ENCODE results near the gene TSC2.

TSC2 gene

GRCh38 chr16:2054543-2055245, 6.9 kb downstream of the TSC2 start:
- Histone ChIP-seq H3K9me3 (ENCODE audit: control extremely low read depth in 1 of 5, control insufficient read depth in 4 of 5, insufficient read depth in 2 of 5, low read depth in 1 of 5, low read length in 4 of 5) (no peaks in the 10 kb centered on the region), H3K4me1 (ENCODE audit: control extremely low read depth in 1 of 4, control insufficient read depth in 4 of 4, insufficient read depth in 4 of 4, low read length in 3 of 4) (no peaks in the 10 kb centered on the region), H3K4me3 (ENCODE audit: control insufficient read depth in 1 of 7, extremely low read depth in 1 of 7, insufficient read depth in 4 of 7, low read depth in 2 of 7, low read length in 6 of 7) (no peak overlapping the region), H3K27ac (ENCODE audit: insufficient read depth in 1 of 2, low read depth in 1 of 2, low read length in 2 of 2, poor library complexity in 1 of 2, severe bottlenecking in 2 of 2) (no peak overlapping the region), H3K27me3 (replicated peaks in 2 of 5; ENCODE audit: control insufficient read depth in 4 of 5, insufficient read depth in 5 of 5, low read length in 4 of 5) (no peaks in the 10 kb centered on the region), H3K36me3 (ENCODE audit: control insufficient read depth in 4 of 4, insufficient read depth in 4 of 4, low read length in 3 of 4) (peaks cover 15 to 64% (median 47%) of the 10 kb centered on the region in 4 experiments)
- POLR2A ChIA-PET, result no interaction called here
- DNase-seq, result no peak
- WGBS (ENCODE audit: insufficient coverage), result 96% methylated on average over 29 of the region's 29 CpGs
- CTCF ChIA-PET, result interaction anchor here (1.1 to 1.8 kb wide), 4 partner anchors 28 to 34 kb away, joined by 3 to 5 read pairs (median 4); no protein-coding TSS in a partner anchor

- POLR2A ChIA-PET, result interaction anchor here (1.5 kb wide), 1 partner anchor 8 kb away, joined by 4 read pairs; the partner anchor contains the start of genes NTHL1 and TSC2
- DNase-seq, result peak in 2 of 3 donors; percentile 15 to 25
- H3K4me1 ChIP-seq (ENCODE audit: control extremely low read depth in 1 of 4, control insufficient read depth in 4 of 4, insufficient read depth in 4 of 4, low read length in 3 of 4), result no peaks in the 10 kb centered on the region
- peaks cover 15 to 69% (median 50%) of the 10 kb centered on the region in 4 experiments for H3K36me3 ChIP-seq (ENCODE audit: control insufficient read depth in 4 of 4, insufficient read depth in 4 of 4, low read length in 3 of 4)
- no peaks in the 10 kb centered on the region for H3K27me3 ChIP-seq (replicated peaks in 2 of 5; ENCODE audit: control insufficient read depth in 4 of 5, insufficient read depth in 5 of 5, low read length in 4 of 5)
- H3K4me3 ChIP-seq (ENCODE audit: control insufficient read depth in 1 of 7, extremely low read depth in 1 of 7, insufficient read depth in 4 of 7, low read depth in 2 of 7, low read length in 6 of 7), result no peak overlapping the region
- CTCF ChIA-PET, result interaction anchor here (1.0 to 2.0 kb wide), 10 partner anchors 11 to 52 kb away, joined by 3 to 5 read pairs (median 5); no protein-coding TSS in a partner anchor
- 93% methylated on average over 15 of the region's 15 CpGs for whole genome bisulfite sequencing (ENCODE audit: insufficient coverage)
- no peaks in the 10 kb centered on the region for H3K9me3 ChIP-seq (ENCODE audit: control extremely low read depth in 1 of 5, control insufficient read depth in 4 of 5, insufficient read depth in 2 of 5, low read depth in 1 of 5, low read length in 4 of 5)
- no peak overlapping the region for H3K27ac ChIP-seq (ENCODE audit: insufficient read depth in 1 of 2, low read depth in 1 of 2, low read length in 2 of 2, poor library complexity in 1 of 2, severe bottlenecking in 2 of 2)
These were observed 8.3 kb downstream of the TSC2 start for GRCh38 chr16:2056077-2056476.

- Histone ChIP-seq H3K9me3 (ENCODE audit: control extremely low read depth in 1 of 5, control insufficient read depth in 4 of 5, insufficient read depth in 2 of 5, low read depth in 1 of 5, low read length in 4 of 5) (no peaks in the 10 kb centered on the region), H3K27ac (ENCODE audit: insufficient read depth in 1 of 2, low read depth in 1 of 2, low read length in 2 of 2, poor library complexity in 1 of 2, severe bottlenecking in 2 of 2) (no peak overlapping the region), H3K4me1 (ENCODE audit: control extremely low read depth in 1 of 4, control insufficient read depth in 4 of 4, insufficient read depth in 4 of 4, low read length in 3 of 4) (no peaks in the 10 kb centered on the region), H3K4me3 (ENCODE audit: control insufficient read depth in 1 of 7, extremely low read depth in 1 of 7, insufficient read depth in 4 of 7, low read depth in 2 of 7, low read length in 6 of 7) (no peak overlapping the region), H3K36me3 (ENCODE audit: control insufficient read depth in 4 of 4, insufficient read depth in 4 of 4, low read length in 3 of 4) (peaks cover 15 to 67% (median 48%) of the 10 kb centered on the region in 4 experiments), H3K27me3 (replicated peaks in 2 of 5; ENCODE audit: control insufficient read depth in 4 of 5, insufficient read depth in 5 of 5, low read length in 4 of 5) (no peaks in the 10 kb centered on the region)
- peak in 1 of 3 donors; percentile 14 for DNase-seq
- 97% methylated on average over 14 of the region's 19 CpGs for WGBS (ENCODE audit: insufficient coverage)
- CTCF ChIA-PET, result interaction anchor here (1.1 to 2.0 kb wide), 6 partner anchors 15 to 53 kb away, joined by 3 to 5 read pairs (median 5); no protein-coding TSS in a partner anchor
- POLR2A ChIA-PET, result interaction anchor here (0.9 to 1.5 kb wide), 2 partner anchors 9 to 182 kb away, joined by 3 to 4 read pairs; partner anchors contain the start of genes NTHL1 and TSC2
These were observed 9.1 kb downstream of the TSC2 start for GRCh38 chr16:2056681-2057407.

GRCh38 chr16:2057438-2057837, 9.7 kb downstream of the TSC2 start:
- peaks cover 17 to 67% (median 46%) of the 10 kb centered on the region in 4 experiments for H3K36me3 ChIP-seq (ENCODE audit: control insufficient read depth in 4 of 4, insufficient read depth in 4 of 4, low read length in 3 of 4)
- 96% methylated on average over 7 of the region's 10 CpGs for WGBS (ENCODE audit: insufficient coverage)
- H3K4me3 ChIP-seq (ENCODE audit: control insufficient read depth in 1 of 7, extremely low read depth in 1 of 7, insufficient read depth in 4 of 7, low read depth in 2 of 7, low read length in 6 of 7), result no peak overlapping the region
- H3K27me3 ChIP-seq (replicated peaks in 2 of 5; ENCODE audit: control insufficient read depth in 4 of 5, insufficient read depth in 5 of 5, low read length in 4 of 5), result no peaks in the 10 kb centered on the region
- DNase-seq, result no peak
- POLR2A ChIA-PET, result interaction anchor here (0.9 to 1.5 kb wide), 2 partner anchors 10 to 181 kb away, joined by 3 to 4 read pairs; partner anchors contain the start of genes NTHL1 and TSC2
- no peaks in the 10 kb centered on the region for H3K4me1 ChIP-seq (ENCODE audit: control extremely low read depth in 1 of 4, control insufficient read depth in 4 of 4, insufficient read depth in 4 of 4, low read length in 3 of 4)
- CTCF ChIA-PET, result interaction anchor here (1.1 to 2.0 kb wide), 5 partner anchors 22 to 54 kb away, joined by 3 to 5 read pairs (median 5); no protein-coding TSS in a partner anchor
- no peak overlapping the region for H3K27ac ChIP-seq (ENCODE audit: insufficient read depth in 1 of 2, low read depth in 1 of 2, low read length in 2 of 2, poor library complexity in 1 of 2, severe bottlenecking in 2 of 2)
- no peaks in the 10 kb centered on the region for H3K9me3 ChIP-seq (ENCODE audit: control extremely low read depth in 1 of 5, control insufficient read depth in 4 of 5, insufficient read depth in 2 of 5, low read depth in 1 of 5, low read length in 4 of 5)

- H3K9me3 ChIP-seq (ENCODE audit: control extremely low read depth in 1 of 5, control insufficient read depth in 4 of 5, insufficient read depth in 2 of 5, low read depth in 1 of 5, low read length in 4 of 5), result no peaks in the 10 kb centered on the region
- 93% methylated on average over 13 of the region's 13 CpGs for WGBS (ENCODE audit: insufficient coverage)
- H3K27me3 ChIP-seq (replicated peaks in 2 of 5; ENCODE audit: control insufficient read depth in 4 of 5, insufficient read depth in 5 of 5, low read length in 4 of 5), result no peaks in the 10 kb centered on the region
- H3K27ac ChIP-seq (ENCODE audit: insufficient read depth in 1 of 2, low read depth in 1 of 2, low read length in 2 of 2, poor library complexity in 1 of 2, severe bottlenecking in 2 of 2), result no peak overlapping the region
- H3K4me1 ChIP-seq (ENCODE audit: control extremely low read depth in 1 of 4, control insufficient read depth in 4 of 4, insufficient read depth in 4 of 4, low read length in 3 of 4), result no peaks in the 10 kb centered on the region
- H3K4me3 ChIP-seq (ENCODE audit: control insufficient read depth in 1 of 7, extremely low read depth in 1 of 7, insufficient read depth in 4 of 7, low read depth in 2 of 7, low read length in 6 of 7), result no peak overlapping the region
- peaks cover 17 to 66% (median 42%) of the 10 kb centered on the region in 4 experiments for H3K36me3 ChIP-seq (ENCODE audit: control insufficient read depth in 4 of 4, insufficient read depth in 4 of 4, low read length in 3 of 4)
- POLR2A ChIA-PET, result no interaction called here
- CTCF ChIA-PET, result interaction anchor here (1.2 kb wide), 1 partner anchor 53 kb away, joined by 4 read pairs; no protein-coding TSS in a partner anchor
- no peak for DNase-seq
These were observed 10.6 kb downstream of the TSC2 start for GRCh38 chr16:2058420-2058819.

GRCh38 chr16:2058872-2059271, 11.1 kb downstream of the TSC2 start:
- ChIA-PET CTCF (interaction anchor here (1.2 kb wide), 2 partner anchors 11 to 54 kb away, joined by 3 to 4 read pairs; partner anchors contain the start of genes NTHL1 and TSC2), POLR2A (no interaction called here)

More at GRCh38 chr16:2058872-2059271, 11.1 kb downstream of the TSC2 start:
- Histone ChIP-seq H3K4me1 (ENCODE audit: control extremely low read depth in 1 of 4, control insufficient read depth in 4 of 4, insufficient read depth in 4 of 4, low read length in 3 of 4) (no peaks in the 10 kb centered on the region), H3K27me3 (replicated peaks in 2 of 5; ENCODE audit: control insufficient read depth in 4 of 5, insufficient read depth in 5 of 5, low read length in 4 of 5) (no peaks in the 10 kb centered on the region), H3K36me3 (ENCODE audit: control insufficient read depth in 4 of 4, insufficient read depth in 4 of 4, low read length in 3 of 4) (peaks cover 15 to 66% (median 45%) of the 10 kb centered on the region in 4 experiments), H3K4me3 (ENCODE audit: control insufficient read depth in 1 of 7, extremely low read depth in 1 of 7, insufficient read depth in 4 of 7, low read depth in 2 of 7, low read length in 6 of 7) (no peak overlapping the region), H3K9me3 (ENCODE audit: control extremely low read depth in 1 of 5, control insufficient read depth in 4 of 5, insufficient read depth in 2 of 5, low read depth in 1 of 5, low read length in 4 of 5) (no peaks in the 10 kb centered on the region), H3K27ac (ENCODE audit: insufficient read depth in 1 of 2, low read depth in 1 of 2, low read length in 2 of 2, poor library complexity in 1 of 2, severe bottlenecking in 2 of 2) (no peak overlapping the region)
- no peak for DNase-seq
- 100% methylated on average over 1 of the region's 10 CpGs for WGBS (ENCODE audit: insufficient coverage)
